H9 (cell line): ENCODE data around the gene SRC. TPM values are rescaled to one million over a fixed set of nuclear protein-coding genes. Genes with fewer than 3 reads are reported as not detected.

Source experiments
- DNase-seq: peaks from one replicate; pipeline ENCODE4 v3.0.0-alpha.2; 2017
- H2AFZ ChIP-seq: one replicate; pipeline ENCODE4 v1.6.1; 2013; ENCODE audit warnings: mild to moderate bottlenecking, low read length, control low read depth, moderate library complexity
- H2AK5ac ChIP-seq: 2 replicates; pipeline ENCODE4 v1.6.1; 2013; ENCODE audit warnings: low read length, control low read depth, mixed read lengths; ENCODE audit not compliant: insufficient read length
- H2BK120ac ChIP-seq: one replicate; pipeline ENCODE4 v1.6.1; 2013; ENCODE audit warnings: low read depth, mild to moderate bottlenecking, low read length, control low read depth, inconsistent platforms; ENCODE audit not compliant: poor library complexity, severe bottlenecking
- H2BK12ac ChIP-seq: 2 replicates; pipeline ENCODE4 v1.6.1; 2013; ENCODE audit warnings: low read length, control low read depth, mixed read lengths, low read depth; ENCODE audit not compliant: insufficient read length
- H2BK15ac ChIP-seq: 2 replicates; pipeline ENCODE4 v1.6.1; 2013; ENCODE audit warnings: low read depth, low read length, control low read depth
- H2BK20ac ChIP-seq: one replicate; pipeline ENCODE4 v1.6.1; 2013; ENCODE audit warnings: low read depth, mild to moderate bottlenecking, low read length, control low read depth, inconsistent platforms; ENCODE audit not compliant: poor library complexity, severe bottlenecking
- H2BK5ac ChIP-seq: 2 replicates; pipeline ENCODE4 v1.6.1; 2013; ENCODE audit warnings: low read length, control low read depth, mixed read lengths; ENCODE audit not compliant: insufficient read length
- H3K14ac ChIP-seq: 2 replicates; pipeline ENCODE4 v1.6.1; 2013; ENCODE audit warnings: low read length, control low read depth; ENCODE audit not compliant: insufficient read depth
- H3K18ac ChIP-seq: 2 replicates; pipeline ENCODE4 v1.6.1; 2013; ENCODE audit warnings: low read depth, mild to moderate bottlenecking, mixed read lengths, low read length, control low read depth; ENCODE audit not compliant: insufficient read length
- H3K23ac ChIP-seq: 2 replicates; pipeline ENCODE4 v1.6.1; 2013; ENCODE audit warnings: low read length, control low read depth, mixed read lengths, low read depth; ENCODE audit not compliant: insufficient read length
- H3K23me2 ChIP-seq: 2 replicates; pipeline ENCODE4 v1.6.1; 2013; ENCODE audit warnings: low read depth, mild to moderate bottlenecking, mixed read lengths, low read length, control low read depth; ENCODE audit not compliant: insufficient read length, poor library complexity, severe bottlenecking
- H3K27ac ChIP-seq: 2 replicates; pipeline ENCODE4 v1.5.1; 2013; ENCODE audit warnings: low read length, control low read depth, mixed read lengths, low read depth; ENCODE audit not compliant: insufficient read length
- H3K27me3 ChIP-seq: 2 replicates; pipeline ENCODE4 v1.6.1; 2013; ENCODE audit warnings: low read length, control low read depth, inconsistent platforms; ENCODE audit not compliant: insufficient read depth
- H3K4ac ChIP-seq: 2 replicates; pipeline ENCODE4 v1.6.1; 2013; ENCODE audit warnings: low read depth, mild to moderate bottlenecking, control low read depth, inconsistent platforms, low read length, moderate library complexity
- H3K4me1 ChIP-seq: 2 replicates; pipeline ENCODE4 v1.6.1; 2013; ENCODE audit warnings: low read length, control low read depth, inconsistent platforms; ENCODE audit not compliant: insufficient read depth
- H3K4me2 ChIP-seq: 2 replicates; pipeline ENCODE4 v1.6.1; 2013; ENCODE audit warnings: low read length, control low read depth, mixed read lengths; ENCODE audit not compliant: insufficient read length, insufficient read depth
- H3K56ac ChIP-seq: 2 replicates; pipeline ENCODE4 v1.6.1; 2013; ENCODE audit warnings: low read depth, mild to moderate bottlenecking, mixed read lengths, low read length, control low read depth; ENCODE audit not compliant: insufficient read length
- H3K79me1 ChIP-seq: 2 replicates; pipeline ENCODE4 v1.6.1; 2013; ENCODE audit warnings: low read depth, mild to moderate bottlenecking, moderate library complexity, low read length, control low read depth, inconsistent platforms; ENCODE audit not compliant: insufficient read depth, poor library complexity, severe bottlenecking
- H3K79me2 ChIP-seq: 2 replicates; pipeline ENCODE4 v1.6.1; 2013; ENCODE audit warnings: low read length, control low read depth, inconsistent platforms; ENCODE audit not compliant: insufficient read depth
- H3K9ac ChIP-seq: 2 replicates; pipeline ENCODE4 v1.6.1; 2013; ENCODE audit warnings: low read length, control low read depth, mixed read lengths; ENCODE audit not compliant: insufficient read length; ENCODE audit errors: extremely low read depth
- H3K9me3 ChIP-seq: one replicate; pipeline ENCODE4 v1.6.1; 2013; ENCODE audit warnings: low read depth, low read length, inconsistent platforms; ENCODE audit not compliant: control insufficient read depth
- H3T11ph ChIP-seq: one replicate; pipeline ENCODE4 v1.6.1; 2013; ENCODE audit warnings: mild to moderate bottlenecking, low read length, control low read depth, inconsistent platforms
- H4K20me1 ChIP-seq: one replicate; pipeline ENCODE4 v1.6.1; 2013; ENCODE audit not compliant: control insufficient read depth, insufficient read length, insufficient read depth
- H4K5ac ChIP-seq: 2 replicates; pipeline ENCODE4 v1.6.1; 2013; ENCODE audit warnings: low read depth, mild to moderate bottlenecking, mixed read lengths, low read length, control low read depth; ENCODE audit not compliant: insufficient read length
- H4K8ac ChIP-seq: replicated peaks from 2 replicates; pipeline ENCODE4 v1.6.1; 2013; ENCODE audit warnings: low read length, control low read depth, mixed read lengths, low read depth; ENCODE audit not compliant: insufficient read length
- H4K91ac ChIP-seq: 2 replicates; pipeline ENCODE4 v1.6.1; 2013; ENCODE audit warnings: low read depth, mild to moderate bottlenecking, moderate library complexity, mixed read lengths, low read length, control low read depth; ENCODE audit not compliant: insufficient read length
- H3K27ac Mint-ChIP-seq, 3 experiments: 2 replicates in 2 of 3; 3 replicates in 1 of 3; pipeline ENCODE4 v1.8.0; 2020 to 2021; ENCODE audit warnings: mixed read lengths in 3 of 3, mild to moderate bottlenecking in 1 of 3, moderate library complexity in 1 of 3
- H3K27me3 Mint-ChIP-seq: 2 replicates; pipeline ENCODE4 v1.8.0; 2021; ENCODE audit warnings: low read depth, mild to moderate bottlenecking, moderate library complexity, mixed read lengths
- H3K36me3 Mint-ChIP-seq, 3 experiments: 2 replicates in 2 of 3; 3 replicates in 1 of 3; pipeline ENCODE4 v1.8.0; 2020 to 2021; ENCODE audit warnings: low read depth in 3 of 3, mixed read lengths in 3 of 3; ENCODE audit not compliant: insufficient read depth in 1 of 3
- H3K4me1 Mint-ChIP-seq, 2 experiments: 2 replicates each; pipeline ENCODE4 v1.8.0; 2020; ENCODE audit warnings: mixed read lengths in 2 of 2
- H3K4me3 Mint-ChIP-seq, 2 experiments: 2 replicates in 1 of 2; 3 replicates in 1 of 2; pipeline ENCODE4 v1.8.0; 2020 to 2021; ENCODE audit warnings: mild to moderate bottlenecking in 2 of 2, mixed read lengths in 2 of 2, moderate library complexity in 1 of 2
- H3K9me3 Mint-ChIP-seq, 2 experiments: 2 replicates in 1 of 2; 3 replicates in 1 of 2; pipeline ENCODE4 v1.8.0; 2020; ENCODE audit warnings: mild to moderate bottlenecking in 2 of 2, mixed read lengths in 2 of 2, moderate library complexity in 1 of 2
- CTCF ChIP-seq: fragments of 200-600 bp; sonication (generic); conservative IDR thresholded peaks from 3 replicates; pipeline ENCODE4 v1.8.0; 2021; ENCODE audit warnings: antibody characterized with exemption, mild to moderate bottlenecking
- WGBS: extraction: QIAGEN DNeasy Blood & Tissue Kit; methylation state at CpG from one replicate; pipeline ENCODE4 v1.1.7; 2013; ENCODE audit warnings: missing lambda C conversion rate, low lambda C conversion rate, mixed read lengths; ENCODE audit not compliant: insufficient read length; ENCODE audit errors: extremely low coverage; 5-methylcytosine and 5-hydroxymethylcytosine counted together
- total RNA-seq: library from RNA; stranded (reverse); gene quantifications from 2 replicates; pipeline ENCODE4 v1.2.1, GENCODE V29; 2021

SRC gene
- total RNA-seq, 1 experiment from 2014 or later: 44.5 TPM

DNA sequence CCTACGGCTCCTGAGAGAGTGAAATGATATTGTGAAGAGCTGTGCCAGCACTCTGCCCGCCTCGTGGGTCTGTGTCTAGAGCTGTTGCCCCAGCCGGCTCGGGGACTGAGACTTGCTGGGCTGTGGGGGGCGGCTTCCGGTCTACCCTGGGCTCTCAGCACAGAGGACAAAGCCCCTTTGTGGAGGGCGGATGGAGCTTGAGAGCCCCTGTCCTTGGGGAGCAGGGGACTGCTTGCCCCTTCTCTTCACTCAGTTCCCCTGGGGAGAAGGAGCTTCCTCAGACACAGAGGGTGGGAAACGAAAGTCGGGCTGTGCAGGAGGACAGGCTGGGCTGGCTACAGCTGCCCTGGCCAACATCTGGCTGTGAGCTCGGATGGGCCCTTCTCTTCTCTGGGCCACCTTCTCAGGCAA lies 11.0 kb downstream of the SRC start:
- H3K9me3 ChIP-seq: no peaks in the 10 kb centered on the region
- peaks cover 2% of the 10 kb centered on the region; the same call in 1 of the 2 replicates for H3K79me2 ChIP-seq
- no CpG with 5 or more reads among the region's 11 CpGs for WGBS
- no peak overlapping the region for H3K18ac ChIP-seq
- H4K5ac ChIP-seq: no peak overlapping the region
- H2BK15ac ChIP-seq: no peak overlapping the region
- Mint-ChIP-seq H3K27ac (peak overlapping the region in 1 of 3 experiments; percentile 61; a peak in 3 of 7 replicates), H3K9me3 (no peaks in the 10 kb centered on the region), H3K36me3 (peaks cover 0 to 4% (median 3%) of the 10 kb centered on the region in 3 experiments; a peak in 2 of 7 replicates), H3K4me3 (no peak overlapping the region), H3K27me3 (no peaks in the 10 kb centered on the region), H3K4me1 (peaks cover 9 to 25% of the 10 kb centered on the region in 2 experiments)
- H3K23ac ChIP-seq: no peak overlapping the region
- no peak overlapping the region for H3K14ac ChIP-seq
- TF ChIP-seq CTCF: no peak
- H3K9ac ChIP-seq: no peak overlapping the region
- no peaks in the 10 kb centered on the region for H3K23me2 ChIP-seq
- no peaks in the 10 kb centered on the region for H4K20me1 ChIP-seq
- no peak overlapping the region for H2AFZ ChIP-seq
- H2BK12ac ChIP-seq: no peak overlapping the region
- H2BK20ac ChIP-seq: no peak overlapping the region
- H3K79me1 ChIP-seq: peaks cover 3% of the 10 kb centered on the region
- H2AK5ac ChIP-seq: no peak overlapping the region
- H3K4ac ChIP-seq: no peak overlapping the region
- no peak overlapping the region for H2BK120ac ChIP-seq
- H3K56ac ChIP-seq: no peak overlapping the region
- DNase-seq: no peak
- no peaks in the 10 kb centered on the region for H3K27me3 ChIP-seq
- H3K27ac ChIP-seq: no peak overlapping the region
- no peak overlapping the region for H4K91ac ChIP-seq
- H3K4me2 ChIP-seq: no peak overlapping the region
- H2BK5ac ChIP-seq: no peak overlapping the region
- H3T11ph ChIP-seq: no peak overlapping the region
- no peak overlapping the region for H4K8ac ChIP-seq
- H3K4me1 ChIP-seq: no peaks in the 10 kb centered on the region
